Measurements from ENCODE around the gene DNAJA4. TPM values are rescaled to one million over a fixed set of nuclear protein-coding genes. Genes with fewer than 3 reads are reported as not detected.

The DNAJA4 gene
- total RNA-seq, 1 donor = 6.7 TPM

- DNase-seq (ENCODE audit: low read depth in 2 of 3, low spot score in 2 of 3) = no peak
Observed at GRCh38 chr15:78312957-78313356, 48.6 kb downstream of the DNAJA4 start.

GRCh38 chr15:78313383-78313782, 49.0 kb downstream of the DNAJA4 start:
- no peak for DNase-seq (ENCODE audit: low read depth in 2 of 3, low spot score in 2 of 3)

- DNase-seq (ENCODE audit: low read depth in 2 of 3, low spot score in 2 of 3) = no peak
Observed at GRCh38 chr15:78314181-78314581, 49.8 kb downstream of the DNAJA4 start.

GRCh38 chr15:78315686-78316282, 51.4 kb downstream of the DNAJA4 start:
- peak in 1 of 3 donors; percentile 54 for DNase-seq (ENCODE audit: low read depth in 2 of 3, low spot score in 2 of 3)

- no peak for DNase-seq (ENCODE audit: low read depth in 2 of 3, low spot score in 2 of 3)
Observed at GRCh38 chr15:78316283-78317083, 52.1 kb downstream of the DNAJA4 start.

GRCh38 chr15:78317145-78317836, 52.9 kb downstream of the DNAJA4 start:
- DNase-seq (ENCODE audit: low read depth in 2 of 3, low spot score in 2 of 3) = peak in 1 of 3 donors; percentile 10

GRCh38 chr15:78319588-78319987, 55.2 kb downstream of the DNAJA4 start:
- DNase-seq (ENCODE audit: low read depth in 2 of 3, low spot score in 2 of 3) = no peak

GRCh38 chr15:78320183-78320582, 55.8 kb downstream of the DNAJA4 start:
- no peak for DNase-seq (ENCODE audit: low read depth in 2 of 3, low spot score in 2 of 3)

- DNase-seq (ENCODE audit: low read depth in 2 of 3, low spot score in 2 of 3) = no peak
Observed at GRCh38 chr15:78321041-78321570, 56.7 kb downstream of the DNAJA4 start.

GRCh38 chr15:78321786-78322185, 57.4 kb downstream of the DNAJA4 start:
- no peak for DNase-seq (ENCODE audit: low read depth in 2 of 3, low spot score in 2 of 3)

- DNase-seq (ENCODE audit: low read depth in 2 of 3, low spot score in 2 of 3) = no peak
Observed at GRCh38 chr15:78322243-78322642, 57.9 kb downstream of the DNAJA4 start.

GRCh38 chr15:78322724-78323521, 58.6 kb downstream of the DNAJA4 start:
- DNase-seq (ENCODE audit: low read depth in 2 of 3, low spot score in 2 of 3) = peak in 1 of 3 donors; percentile 40

GRCh38 chr15:78323693-78324092, 59.3 kb downstream of the DNAJA4 start:
- DNase-seq (ENCODE audit: low read depth in 2 of 3, low spot score in 2 of 3) = no peak

GRCh38 chr15:78324144-78324543, 59.8 kb downstream of the DNAJA4 start:
- DNase-seq (ENCODE audit: low read depth in 2 of 3, low spot score in 2 of 3) = no peak

- no peak for DNase-seq (ENCODE audit: low read depth in 2 of 3, low spot score in 2 of 3)
Observed at GRCh38 chr15:78325092-78325843, 60.9 kb downstream of the DNAJA4 start.

GRCh38 chr15:78327466-78327865, 63.1 kb downstream of the DNAJA4 start:
- DNase-seq (ENCODE audit: low read depth in 2 of 3, low spot score in 2 of 3) = no peak

- no peak for DNase-seq (ENCODE audit: low read depth in 2 of 3, low spot score in 2 of 3)
Observed at GRCh38 chr15:78329625-78330024, 65.3 kb downstream of the DNAJA4 start.
